CD14-positive monocyte (primary cell): ENCODE data around the gene CHI3L1. TPM values are rescaled to one million over a fixed set of nuclear protein-coding genes. Genes with fewer than 3 reads are reported as not detected.

Source experiments
- DNase-seq, 3 donors: peaks; one replicate each; pipeline ENCODE4 v3.0.0-alpha.2; 2011 to 2022
- H2AFZ ChIP-seq: 2 replicates; pipeline ENCODE4 v1.6.0; 2012; ENCODE audit warnings: mild to moderate bottlenecking, low read depth, low read length, inconsistent platforms; ENCODE audit not compliant: insufficient read depth, poor library complexity, severe bottlenecking
- H3K27ac ChIP-seq, 2 donors: 1 replicate in 1 of 2; 2 replicates in 1 of 2; pipeline ENCODE4 v1.5.1; 2012 to 2013; ENCODE audit warnings: low read length in 2 of 2, control low read depth in 1 of 2, inconsistent platforms in 1 of 2, low read depth in 1 of 2, mild to moderate bottlenecking in 1 of 2
- H3K27me3 ChIP-seq, 2 donors: one replicate each; pipeline versions ENCODE4 v1.6.0 to v1.6.1; 2011 to 2013; ENCODE audit warnings: low read length in 2 of 2; ENCODE audit not compliant: control insufficient read depth in 2 of 2, insufficient read depth in 2 of 2
- H3K36me3 ChIP-seq, 2 donors: replicated peaks in 1 of 2; 1 replicate in 1 of 2; 2 replicates in 1 of 2; pipeline versions ENCODE4 v1.5.1 to v1.6.1; 2012 to 2013; ENCODE audit warnings: low read length in 2 of 2, control low read depth in 1 of 2, inconsistent platforms in 1 of 2, mild to moderate bottlenecking in 1 of 2; ENCODE audit not compliant: insufficient read depth in 2 of 2, control insufficient read depth in 1 of 2
- H3K4me1 ChIP-seq, 2 donors: 1 replicate in 1 of 2; 2 replicates in 1 of 2; pipeline versions ENCODE4 v1.5.1 to v1.6.1; 2012 to 2013; ENCODE audit warnings: low read length in 2 of 2, control low read depth in 1 of 2, inconsistent platforms in 1 of 2, mild to moderate bottlenecking in 1 of 2, moderate library complexity in 1 of 2; ENCODE audit not compliant: insufficient read depth in 2 of 2, control insufficient read depth in 1 of 2
- H3K4me2 ChIP-seq: replicated peaks from 2 replicates; pipeline ENCODE3; 2012; ENCODE audit warnings: low read length, moderate library complexity, mild to moderate bottlenecking; ENCODE audit not compliant: poor library complexity, severe bottlenecking; ENCODE audit errors: extremely low read depth
- H3K4me3 ChIP-seq, 3 experiments: fragments of 200-600 bp in 1 of 3; sonication (generic) in 1 of 3; replicated peaks in 1 of 3; 1 replicate in 2 of 3; 2 replicates in 1 of 3; pipeline ENCODE4 v1.5.1; 2011 to 2013; ENCODE audit warnings: low read length in 3 of 3, mild to moderate bottlenecking in 3 of 3, control low read depth in 2 of 3, low read depth in 2 of 3, inconsistent platforms in 1 of 3, moderate library complexity in 1 of 3
- H3K79me2 ChIP-seq: 2 replicates; pipeline ENCODE4 v1.6.0; 2012; ENCODE audit warnings: mild to moderate bottlenecking, control low read depth, inconsistent platforms, low read length, moderate library complexity; ENCODE audit not compliant: insufficient read depth
- H3K9ac ChIP-seq: 2 replicates; pipeline ENCODE4 v1.6.0; 2017; ENCODE audit warnings: low read length, mild to moderate bottlenecking; ENCODE audit not compliant: insufficient read depth, poor library complexity, severe bottlenecking
- H3K9me3 ChIP-seq, 2 donors: replicated peaks in 1 of 2; 1 replicate in 1 of 2; 2 replicates in 1 of 2; pipeline versions ENCODE4 v1.5.1 to v1.6.1; 2012 to 2013; ENCODE audit warnings: low read length in 2 of 2, control low read depth in 1 of 2; ENCODE audit not compliant: control insufficient read depth in 1 of 2, insufficient read depth in 1 of 2
- H4K20me1 ChIP-seq: 2 replicates; pipeline ENCODE4 v1.6.0; 2012; ENCODE audit warnings: mild to moderate bottlenecking, low read length, control low read depth, moderate library complexity; ENCODE audit not compliant: insufficient read depth
- H3K27ac Mint-ChIP-seq, 7 donors: one replicate each; pipeline ENCODE4 v1.8.0; 2020; ENCODE audit warnings: mild to moderate bottlenecking in 7 of 7, mixed read lengths in 7 of 7, moderate library complexity in 6 of 7, inconsistent platforms in 2 of 7
- H3K27me3 Mint-ChIP-seq, 3 donors: one replicate each; pipeline ENCODE4 v1.8.0; 2021 to 2022; ENCODE audit warnings: low read depth in 3 of 3, mild to moderate bottlenecking in 3 of 3, mixed read lengths in 3 of 3, moderate library complexity in 3 of 3, inconsistent platforms in 1 of 3
- H3K36me3 Mint-ChIP-seq, 2 donors: one replicate each; pipeline ENCODE4 v1.8.0; 2020; ENCODE audit warnings: mixed read lengths in 2 of 2, inconsistent platforms in 1 of 2, mild to moderate bottlenecking in 1 of 2
- H3K4me1 Mint-ChIP-seq: one replicate; pipeline ENCODE4 v1.8.0; 2020; ENCODE audit warnings: mild to moderate bottlenecking, mixed read lengths
- H3K4me3 Mint-ChIP-seq, 2 donors: one replicate each; pipeline ENCODE4 v1.8.0; 2020; ENCODE audit warnings: mild to moderate bottlenecking in 2 of 2, mixed read lengths in 2 of 2, moderate library complexity in 1 of 2
- H3K9me3 Mint-ChIP-seq, 7 donors: one replicate each; pipeline ENCODE4 v1.8.0; 2020 to 2022; ENCODE audit warnings: mixed read lengths in 7 of 7, mild to moderate bottlenecking in 6 of 7, moderate library complexity in 6 of 7, inconsistent platforms in 2 of 7
- WGBS: methylation state at CpG from one replicate; pipeline ENCODE4 v1.1.5; 2013; ENCODE audit warnings: missing lambda C conversion rate; ENCODE audit not compliant: insufficient coverage; 5-methylcytosine and 5-hydroxymethylcytosine counted together
- intact Hi-C, 2 donors: fragments of 100-400 bp; cut with micrococcal nuclease; formaldehyde crosslinking; loops; one replicate each; pipeline versions ENCODE4 v1.15.0 to v1.15.1; 2023
- polyA plus RNA-seq, 3 donors: library from polyadenylated mRNA; depleted of rRNA in 1 of 3; unstranded in 2 of 3; stranded (reverse) in 1 of 3; fragments of 300-500 nt in 2 of 3; fragments of >200 nt in 1 of 3; fragmentation: Illumina TruSeq in 2 of 3; gene quantifications; 1 replicate in 2 of 3; 2 replicates in 1 of 3; pipeline ENCODE4 v1.2.3, GENCODE V29; 2012 to 2021
- TF ChIP-seq, protein P1 (sequence below): fragments of 200-600 bp; IDR thresholded peaks from one replicate; pipeline ENCODE4 v1.8.0; 2022; ENCODE audit warnings: antibody characterized with exemption, mild to moderate bottlenecking

Gene CHI3L1
- polyA plus RNA-seq, 3 donors, result 0.37 to 0.44 (median 0.43) TPM

DNA sequence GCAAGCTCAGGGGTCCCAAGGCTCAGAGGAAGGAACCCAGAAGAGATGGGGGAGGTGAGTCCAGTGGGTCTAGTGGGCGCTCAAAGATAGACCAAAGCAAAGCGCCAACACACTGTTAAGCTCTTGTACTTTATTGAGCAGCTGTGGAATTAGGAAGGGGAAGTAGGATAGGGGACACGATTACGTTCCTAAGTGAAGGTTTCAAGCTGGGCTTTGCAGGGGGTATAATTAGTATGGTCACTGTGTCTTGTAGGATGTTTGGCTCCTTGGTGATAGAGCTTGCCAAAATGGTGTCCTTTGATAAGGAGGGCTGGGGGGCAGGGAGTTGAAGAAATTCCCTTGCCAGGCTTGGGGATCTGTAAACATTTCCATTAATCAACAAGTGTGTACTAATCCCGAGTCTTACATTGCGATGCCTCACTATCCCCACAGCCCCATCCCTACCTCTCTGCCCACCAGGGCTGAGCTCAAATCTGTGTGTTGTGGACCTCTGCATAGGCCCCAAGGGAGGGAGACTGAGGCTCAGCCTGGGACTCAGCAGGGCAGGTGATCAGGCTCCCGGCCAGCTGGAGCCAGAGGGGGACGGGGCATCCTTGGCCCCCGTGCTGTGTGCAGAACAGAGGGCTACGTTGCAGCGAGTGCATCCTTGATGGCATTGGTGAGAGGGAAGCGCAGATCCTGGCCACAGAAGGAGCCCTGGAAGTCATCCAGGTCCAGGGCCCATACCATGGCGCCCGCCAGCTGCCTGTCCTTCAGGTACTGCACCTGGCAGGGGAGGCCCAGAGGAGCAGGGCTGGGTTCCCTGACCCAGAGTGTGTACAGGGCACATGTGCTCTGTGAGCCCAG is 7.5 kb downstream of the CHI3L1 start:
- Mint-ChIP-seq H3K27me3 (peaks cover 2 to 12% (median 8%) of the 10 kb centered on the region in 3 donors), H3K36me3 (no peaks in the 10 kb centered on the region), H3K4me3 (no peak overlapping the region), H3K27ac (peak overlapping the region in 1 of 7 donors; percentile 12), H3K9me3 (no peaks in the 10 kb centered on the region), H3K4me1 (peaks cover 56% of the 10 kb centered on the region)
- Histone ChIP-seq H3K4me3 (no peak overlapping the region), H3K27me3 (no peaks in the 10 kb centered on the region), H3K36me3 (no peaks in the 10 kb centered on the region), H2AFZ (no peak overlapping the region), H3K79me2 (no peaks in the 10 kb centered on the region), H3K9ac (no peak overlapping the region), H3K27ac (no peak overlapping the region), H3K9me3 (no peaks in the 10 kb centered on the region), H4K20me1 (no peaks in the 10 kb centered on the region), H3K4me1 (peaks cover 38 to 46% of the 10 kb centered on the region in 2 donors), H3K4me2 (no peak overlapping the region)
- no peak for DNase-seq
- intact Hi-C loops, result loop anchor here in 1 of 2 donors (5.0 kb wide), 2 partner anchors 38 to 52 kb away; partner anchors contain the start of gene ADORA1
- 78% methylated on average over 12 of the region's 14 CpGs for WGBS
- TF ChIP-seq, protein P1, sequence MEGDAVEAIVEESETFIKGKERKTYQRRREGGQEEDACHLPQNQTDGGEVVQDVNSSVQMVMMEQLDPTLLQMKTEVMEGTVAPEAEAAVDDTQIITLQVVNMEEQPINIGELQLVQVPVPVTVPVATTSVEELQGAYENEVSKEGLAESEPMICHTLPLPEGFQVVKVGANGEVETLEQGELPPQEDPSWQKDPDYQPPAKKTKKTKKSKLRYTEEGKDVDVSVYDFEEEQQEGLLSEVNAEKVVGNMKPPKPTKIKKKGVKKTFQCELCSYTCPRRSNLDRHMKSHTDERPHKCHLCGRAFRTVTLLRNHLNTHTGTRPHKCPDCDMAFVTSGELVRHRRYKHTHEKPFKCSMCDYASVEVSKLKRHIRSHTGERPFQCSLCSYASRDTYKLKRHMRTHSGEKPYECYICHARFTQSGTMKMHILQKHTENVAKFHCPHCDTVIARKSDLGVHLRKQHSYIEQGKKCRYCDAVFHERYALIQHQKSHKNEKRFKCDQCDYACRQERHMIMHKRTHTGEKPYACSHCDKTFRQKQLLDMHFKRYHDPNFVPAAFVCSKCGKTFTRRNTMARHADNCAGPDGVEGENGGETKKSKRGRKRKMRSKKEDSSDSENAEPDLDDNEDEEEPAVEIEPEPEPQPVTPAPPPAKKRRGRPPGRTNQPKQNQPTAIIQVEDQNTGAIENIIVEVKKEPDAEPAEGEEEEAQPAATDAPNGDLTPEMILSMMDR, result no peak

DNA sequence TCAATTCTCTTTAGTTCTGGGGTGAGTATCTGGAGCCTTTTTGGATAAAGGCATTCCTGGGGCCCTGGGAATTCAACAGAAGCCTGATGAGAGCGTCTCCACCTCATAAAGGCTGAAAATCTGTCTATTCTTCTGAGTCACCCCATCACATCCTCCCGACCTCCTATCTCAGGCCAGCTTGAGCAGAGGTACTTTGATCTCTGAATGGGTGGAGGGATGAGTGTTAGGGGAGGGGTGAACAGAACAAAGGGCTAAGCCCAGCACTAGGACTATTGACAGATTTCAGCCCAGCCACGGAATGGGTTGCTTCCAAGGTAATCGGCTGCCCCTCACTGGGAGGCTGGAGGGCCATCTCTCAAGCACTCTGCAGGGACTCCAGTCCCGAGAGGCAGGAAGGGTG is 8.4 kb downstream of the CHI3L1 start:
- no peak for DNase-seq
- no peak overlapping the region for H3K4me3 Mint-ChIP-seq
- intact Hi-C loops, result loop anchor here in 1 of 2 donors (5.0 kb wide), 2 partner anchors 39 to 51 kb away; partner anchors contain the start of gene ADORA1
- no peaks in the 10 kb centered on the region for H3K36me3 Mint-ChIP-seq
- Histone ChIP-seq H2AFZ (no peak overlapping the region), H4K20me1 (no peaks in the 10 kb centered on the region), H3K9me3 (no peaks in the 10 kb centered on the region), H3K4me3 (no peak overlapping the region), H3K4me2 (no peak overlapping the region), H3K4me1 (peaks cover 38 to 46% of the 10 kb centered on the region in 2 donors), H3K36me3 (no peaks in the 10 kb centered on the region), H3K27me3 (no peaks in the 10 kb centered on the region), H3K79me2 (no peaks in the 10 kb centered on the region), H3K9ac (no peak overlapping the region), H3K27ac (no peak overlapping the region)
- 94% methylated on average over 3 of the region's 5 CpGs for WGBS
- peaks cover 56% of the 10 kb centered on the region for H3K4me1 Mint-ChIP-seq
- no peaks in the 10 kb centered on the region for H3K9me3 Mint-ChIP-seq
- TF ChIP-seq, protein P1, result no peak
- peaks cover 3 to 12% (median 9%) of the 10 kb centered on the region in 3 donors for H3K27me3 Mint-ChIP-seq
- H3K27ac Mint-ChIP-seq, result peak overlapping the region in 1 of 7 donors; percentile 35
